Stimulated activated effector memory CD8-positive, alpha-beta T cell treated with anti-CD3 and anti-CD28 coated beads, Interleukin-12 subunit alpha, Interleukin-12 subunit beta, amount 100 ng/mL, for 72 hours (primary cell): ENCODE results near the gene ZMIZ1.
A peak's percentile ranks its signal among the peaks of the same experiment; 100 is the strongest.

Experiments used
- ATAC-seq: fragments of 150-1000 bp; cut with Tn5 transposase; 2 replicates; pipeline ENCODE4 v1.10.0; 2021
- DNase-seq, 2 donors: peaks; one replicate each; pipeline ENCODE4 v3.0.0; 2021 to 2022; ENCODE audit warnings: low spot score in 2 of 2
- H3K27ac Mint-ChIP-seq: one replicate; pipeline ENCODE4 v1.8.0; 2022; ENCODE audit warnings: mild to moderate bottlenecking, mixed read lengths
- H3K36me3 Mint-ChIP-seq: one replicate; pipeline ENCODE4 v1.8.0; 2022; ENCODE audit warnings: mild to moderate bottlenecking, mixed read lengths
- H3K4me1 Mint-ChIP-seq: one replicate; pipeline ENCODE4 v1.8.0; 2022; ENCODE audit warnings: mixed read lengths
- H3K4me3 Mint-ChIP-seq: one replicate; pipeline ENCODE4 v1.8.0; 2022; ENCODE audit warnings: mild to moderate bottlenecking, mixed read lengths
- H3K9me3 Mint-ChIP-seq: one replicate; pipeline ENCODE4 v1.8.0; 2022; ENCODE audit warnings: mixed read lengths

Gene ZMIZ1

GRCh38 chr10:79180414-79181221 lies 111.9 kb downstream of the ZMIZ1 start:
- no peak overlapping the region for H3K4me3 Mint-ChIP-seq
- ATAC-seq (no peak), DNase-seq (no peak)
- peaks cover 6% of the 10 kb centered on the region for H3K36me3 Mint-ChIP-seq
- no peaks in the 10 kb centered on the region for H3K9me3 Mint-ChIP-seq
- H3K4me1 Mint-ChIP-seq = no peaks in the 10 kb centered on the region
- peak overlapping the region; percentile 29 for H3K27ac Mint-ChIP-seq

DNA sequence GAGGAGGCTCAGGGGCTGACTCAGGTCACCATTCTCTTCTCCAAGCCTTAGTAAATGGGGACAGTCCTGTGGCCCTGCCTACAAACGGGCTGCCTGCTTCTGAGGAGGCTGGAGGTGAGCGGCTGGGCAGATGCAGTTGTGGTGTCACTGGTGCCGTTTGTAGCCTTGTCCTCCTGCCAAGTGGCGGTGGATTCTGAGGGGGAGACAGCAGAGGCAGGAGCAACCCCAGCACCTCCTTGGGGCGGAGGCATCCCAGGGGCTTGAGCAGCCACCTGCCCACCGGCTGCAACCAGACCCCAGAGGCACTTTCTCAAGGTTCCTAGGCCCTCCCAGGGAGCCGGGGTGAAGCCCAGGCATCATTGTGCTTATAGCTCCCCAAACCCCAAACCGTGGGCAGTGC lies 112.5 kb downstream of the ZMIZ1 start:
- Mint-ChIP-seq H3K9me3 (no peaks in the 10 kb centered on the region), H3K27ac (no peak overlapping the region), H3K4me3 (no peak overlapping the region), H3K36me3 (peaks cover 6% of the 10 kb centered on the region), H3K4me1 (no peaks in the 10 kb centered on the region)
- DNase-seq = no peak
- ATAC-seq = no peak

- H3K4me3 Mint-ChIP-seq = no peak overlapping the region
- H3K36me3 Mint-ChIP-seq = peaks cover 2% of the 10 kb centered on the region
- peak overlapping the region; percentile 48 for H3K27ac Mint-ChIP-seq
- no peaks in the 10 kb centered on the region for H3K9me3 Mint-ChIP-seq
- no peaks in the 10 kb centered on the region for H3K4me1 Mint-ChIP-seq
- no peak for ATAC-seq
- no peak for DNase-seq
These were observed 113.1 kb downstream of the ZMIZ1 start for GRCh38 chr10:79181698-79182521.

DNA sequence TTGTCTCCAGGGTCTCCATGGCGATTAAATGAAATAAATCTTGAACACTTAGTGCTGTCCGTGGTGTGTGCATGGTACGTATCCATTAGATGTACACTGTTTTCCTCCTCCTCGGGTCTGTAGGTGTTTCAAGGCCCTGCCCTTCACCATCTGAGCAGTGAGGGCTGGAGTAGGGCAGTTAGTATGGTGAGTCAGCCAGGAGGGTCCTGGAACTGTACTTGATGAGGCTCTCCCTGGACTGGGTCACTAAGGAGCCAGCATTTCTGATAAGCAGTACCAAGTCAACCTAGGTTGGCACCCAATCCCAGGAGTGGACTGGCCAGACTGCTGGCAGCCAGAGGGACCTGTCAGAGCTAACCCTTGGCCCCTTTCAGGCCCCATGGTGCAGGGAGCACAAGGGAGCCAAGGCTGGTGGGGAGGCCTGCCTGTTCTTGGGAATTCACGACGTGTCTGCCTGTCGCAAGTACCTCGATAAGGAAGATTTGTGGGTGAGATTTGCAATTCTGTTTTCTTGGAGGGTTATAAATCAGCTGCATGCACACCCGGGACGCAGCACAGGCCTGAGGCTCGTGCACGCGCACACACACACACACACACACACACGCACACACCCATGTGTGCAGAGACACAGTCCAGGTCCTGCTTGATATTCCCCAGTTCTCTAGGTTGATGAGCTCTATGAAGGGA lies 114.2 kb downstream of the ZMIZ1 start:
- H3K9me3 Mint-ChIP-seq = no peaks in the 10 kb centered on the region
- no peak overlapping the region for H3K4me3 Mint-ChIP-seq
- peak overlapping the region; percentile 48 for H3K27ac Mint-ChIP-seq
- no peak for ATAC-seq
- no peaks in the 10 kb centered on the region for H3K4me1 Mint-ChIP-seq
- DNase-seq = no peak
- H3K36me3 Mint-ChIP-seq = no peaks in the 10 kb centered on the region

DNA sequence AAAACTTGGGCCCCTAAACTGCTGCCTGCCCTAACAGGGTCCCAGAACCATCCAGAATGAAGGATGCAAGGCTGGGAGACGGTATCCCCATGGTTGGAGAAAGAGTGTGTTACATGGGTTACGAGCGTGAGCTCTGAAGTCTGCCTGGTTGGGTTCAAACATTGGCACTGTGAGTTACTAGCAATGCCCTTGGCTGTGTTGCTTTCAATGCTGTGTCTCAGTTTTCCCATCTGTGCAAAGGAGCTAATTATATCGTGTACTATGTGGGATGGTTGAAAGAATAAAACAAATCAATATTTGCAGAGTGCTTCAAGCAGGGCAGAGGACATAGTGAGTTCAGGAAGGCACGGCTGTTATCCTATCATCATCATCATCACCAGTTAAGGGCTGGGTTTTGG lies 114.7 kb downstream of the ZMIZ1 start:
- no peak overlapping the region for H3K4me3 Mint-ChIP-seq
- H3K4me1 Mint-ChIP-seq = no peaks in the 10 kb centered on the region
- no peak for ATAC-seq
- no peaks in the 10 kb centered on the region for H3K36me3 Mint-ChIP-seq
- DNase-seq = no peak
- no peaks in the 10 kb centered on the region for H3K9me3 Mint-ChIP-seq
- H3K27ac Mint-ChIP-seq = no peak overlapping the region

- no peak overlapping the region for H3K27ac Mint-ChIP-seq
- no peak for DNase-seq
These were observed 115.4 kb downstream of the ZMIZ1 start for GRCh38 chr10:79184145-79184625.

GRCh38 chr10:79184657-79185056 lies 115.9 kb downstream of the ZMIZ1 start:
- no peaks in the 10 kb centered on the region for H3K9me3 Mint-ChIP-seq
- ATAC-seq = no peak
- no peak overlapping the region for H3K27ac Mint-ChIP-seq

More at GRCh38 chr10:79184145-79184625, 115.4 kb downstream of the ZMIZ1 start:
- H3K4me3 Mint-ChIP-seq = no peak overlapping the region
- H3K9me3 Mint-ChIP-seq = no peaks in the 10 kb centered on the region
- ATAC-seq = no peak
- H3K4me1 Mint-ChIP-seq = no peaks in the 10 kb centered on the region
- H3K36me3 Mint-ChIP-seq = no peaks in the 10 kb centered on the region

GRCh38 chr10:79185067-79185774 lies 116.5 kb downstream of the ZMIZ1 start:
- DNase-seq (no peak), ATAC-seq (no peak)
- Mint-ChIP-seq H3K4me3 (no peak overlapping the region), H3K36me3 (no peaks in the 10 kb centered on the region), H3K9me3 (no peaks in the 10 kb centered on the region), H3K27ac (no peak overlapping the region), H3K4me1 (no peaks in the 10 kb centered on the region)

More at GRCh38 chr10:79184657-79185056, 115.9 kb downstream of the ZMIZ1 start:
- DNase-seq = no peak
- no peak overlapping the region for H3K4me3 Mint-ChIP-seq
- no peaks in the 10 kb centered on the region for H3K4me1 Mint-ChIP-seq
- H3K36me3 Mint-ChIP-seq = no peaks in the 10 kb centered on the region

GRCh38 chr10:79185796-79186374 lies 117.1 kb downstream of the ZMIZ1 start:
- Mint-ChIP-seq H3K27ac (peak overlapping the region; percentile 50), H3K4me1 (no peaks in the 10 kb centered on the region), H3K9me3 (no peaks in the 10 kb centered on the region), H3K36me3 (no peaks in the 10 kb centered on the region), H3K4me3 (no peak overlapping the region)
- DNase-seq (no peak), ATAC-seq (no peak)

GRCh38 chr10:79186486-79187120 lies 117.8 kb downstream of the ZMIZ1 start:
- H3K9me3 Mint-ChIP-seq = no peaks in the 10 kb centered on the region
- H3K4me3 Mint-ChIP-seq = no peak overlapping the region
- H3K27ac Mint-ChIP-seq = peak overlapping the region; percentile 50
- ATAC-seq = no peak
- DNase-seq = no peak
- no peaks in the 10 kb centered on the region for H3K36me3 Mint-ChIP-seq
- no peaks in the 10 kb centered on the region for H3K4me1 Mint-ChIP-seq

- DNase-seq (no peak), ATAC-seq (no peak)
- H3K4me3 Mint-ChIP-seq = no peak overlapping the region
- no peaks in the 10 kb centered on the region for H3K36me3 Mint-ChIP-seq
- H3K9me3 Mint-ChIP-seq = no peaks in the 10 kb centered on the region
- no peaks in the 10 kb centered on the region for H3K4me1 Mint-ChIP-seq
- no peak overlapping the region for H3K27ac Mint-ChIP-seq
These were observed 118.6 kb downstream of the ZMIZ1 start for GRCh38 chr10:79187121-79187940.

GRCh38 chr10:79188154-79188965 lies 119.6 kb downstream of the ZMIZ1 start:
- Mint-ChIP-seq H3K4me1 (no peaks in the 10 kb centered on the region), H3K27ac (no peak overlapping the region), H3K9me3 (no peaks in the 10 kb centered on the region), H3K36me3 (peaks cover 4% of the 10 kb centered on the region), H3K4me3 (no peak overlapping the region)
- no peak for DNase-seq
- ATAC-seq = no peak

DNA sequence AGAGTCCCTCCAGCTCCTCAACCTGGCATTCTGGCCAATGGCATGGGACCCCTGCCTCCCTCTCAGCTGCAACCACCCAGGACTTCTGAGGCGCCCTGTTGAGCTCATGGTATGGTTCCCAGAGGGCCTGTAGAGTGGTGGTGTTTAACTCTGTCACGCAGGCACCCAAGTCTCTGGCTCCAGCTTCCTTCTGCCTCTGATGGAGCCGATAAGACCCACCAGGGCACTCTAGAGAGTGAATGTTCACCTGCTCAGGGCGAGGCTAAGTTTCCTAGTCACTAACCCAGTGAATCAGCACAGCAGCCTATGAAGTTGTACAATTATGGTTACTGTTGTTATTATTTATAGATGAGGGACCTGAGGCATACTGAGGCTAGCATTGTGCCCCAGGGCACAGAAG lies 120.4 kb downstream of the ZMIZ1 start:
- H3K36me3 Mint-ChIP-seq = peaks cover 4% of the 10 kb centered on the region
- H3K27ac Mint-ChIP-seq = peak overlapping the region; percentile 76
- no peak overlapping the region for H3K4me3 Mint-ChIP-seq
- no peaks in the 10 kb centered on the region for H3K4me1 Mint-ChIP-seq
- no peak for ATAC-seq
- DNase-seq = no peak
- H3K9me3 Mint-ChIP-seq = no peaks in the 10 kb centered on the region
